Liver (tissue), 3 donors: ENCODE measurements around the gene BCAR3.

ENCODE experiments used
- FOXA2 ChIP-seq: IDR thresholded peaks from 2 replicates; pipeline ENCODE4 v1.6.1; 2016; ENCODE audit warnings: antibody characterized with exemption
- GABPA ChIP-seq, 2 donors: IDR thresholded peaks in 1 of 2; conservative IDR thresholded peaks in 1 of 2; 2 replicates each; pipeline ENCODE4 v1.6.1; 2016; ENCODE audit warnings: antibody characterized with exemption in 2 of 2, mild to moderate bottlenecking in 1 of 2, moderate library complexity in 1 of 2
- HNF4G ChIP-seq: IDR thresholded peaks from 2 replicates; pipeline ENCODE4 v1.6.1; 2016; ENCODE audit warnings: antibody characterized with exemption
- RAD21 ChIP-seq, 2 donors: IDR thresholded peaks; 2 replicates each; pipeline ENCODE4 v1.6.1; 2016; ENCODE audit warnings: antibody characterized with exemption in 2 of 2, mild to moderate bottlenecking in 2 of 2
- SP1 ChIP-seq: IDR thresholded peaks from 2 replicates; pipeline ENCODE4 v1.6.1; 2018; ENCODE audit warnings: antibody characterized with exemption, mild to moderate bottlenecking
- TAF1 ChIP-seq: conservative IDR thresholded peaks from 2 replicates; pipeline ENCODE4 v1.6.1; 2016; ENCODE audit warnings: antibody characterized with exemption, mild to moderate bottlenecking
- TF ChIP-seq, protein P1 (sequence below): fragments of 150-350 bp; IDR thresholded peaks from 2 replicates; pipeline ENCODE4 v1.5.1; 2017; ENCODE audit warnings: improper control_type of control experiment, low read depth, low read length; ENCODE audit not compliant: missing input control
- TF ChIP-seq, protein P2 (sequence below): IDR thresholded peaks from 2 replicates; pipeline ENCODE4 v1.6.1; 2016; ENCODE audit warnings: antibody characterized with exemption, mild to moderate bottlenecking
- TF ChIP-seq, protein P3 (sequence below): IDR thresholded peaks from 2 replicates; pipeline ENCODE4 v1.6.1; 2016; ENCODE audit warnings: antibody characterized with exemption
- donor health status: healthy.
- donor health status: healthy.

GRCh38 chr1:93704052-93704451, 22.4 kb upstream of the BCAR3 start:
- TF ChIP-seq, protein P1, sequence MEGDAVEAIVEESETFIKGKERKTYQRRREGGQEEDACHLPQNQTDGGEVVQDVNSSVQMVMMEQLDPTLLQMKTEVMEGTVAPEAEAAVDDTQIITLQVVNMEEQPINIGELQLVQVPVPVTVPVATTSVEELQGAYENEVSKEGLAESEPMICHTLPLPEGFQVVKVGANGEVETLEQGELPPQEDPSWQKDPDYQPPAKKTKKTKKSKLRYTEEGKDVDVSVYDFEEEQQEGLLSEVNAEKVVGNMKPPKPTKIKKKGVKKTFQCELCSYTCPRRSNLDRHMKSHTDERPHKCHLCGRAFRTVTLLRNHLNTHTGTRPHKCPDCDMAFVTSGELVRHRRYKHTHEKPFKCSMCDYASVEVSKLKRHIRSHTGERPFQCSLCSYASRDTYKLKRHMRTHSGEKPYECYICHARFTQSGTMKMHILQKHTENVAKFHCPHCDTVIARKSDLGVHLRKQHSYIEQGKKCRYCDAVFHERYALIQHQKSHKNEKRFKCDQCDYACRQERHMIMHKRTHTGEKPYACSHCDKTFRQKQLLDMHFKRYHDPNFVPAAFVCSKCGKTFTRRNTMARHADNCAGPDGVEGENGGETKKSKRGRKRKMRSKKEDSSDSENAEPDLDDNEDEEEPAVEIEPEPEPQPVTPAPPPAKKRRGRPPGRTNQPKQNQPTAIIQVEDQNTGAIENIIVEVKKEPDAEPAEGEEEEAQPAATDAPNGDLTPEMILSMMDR, result no peak
- TF ChIP-seq TAF1 (no peak), SP1 (peak; percentile 77), GABPA (IDR thresholded peaks at IDR 0.05 in 1 of 2, conservative IDR thresholded peaks at IDR 0.05 in 1 of 2) (no peak), FOXA2 (no peak), RAD21 (IDR thresholded peaks at IDR 0.05) (no peak), HNF4G (no peak)
- TF ChIP-seq, protein P2, sequence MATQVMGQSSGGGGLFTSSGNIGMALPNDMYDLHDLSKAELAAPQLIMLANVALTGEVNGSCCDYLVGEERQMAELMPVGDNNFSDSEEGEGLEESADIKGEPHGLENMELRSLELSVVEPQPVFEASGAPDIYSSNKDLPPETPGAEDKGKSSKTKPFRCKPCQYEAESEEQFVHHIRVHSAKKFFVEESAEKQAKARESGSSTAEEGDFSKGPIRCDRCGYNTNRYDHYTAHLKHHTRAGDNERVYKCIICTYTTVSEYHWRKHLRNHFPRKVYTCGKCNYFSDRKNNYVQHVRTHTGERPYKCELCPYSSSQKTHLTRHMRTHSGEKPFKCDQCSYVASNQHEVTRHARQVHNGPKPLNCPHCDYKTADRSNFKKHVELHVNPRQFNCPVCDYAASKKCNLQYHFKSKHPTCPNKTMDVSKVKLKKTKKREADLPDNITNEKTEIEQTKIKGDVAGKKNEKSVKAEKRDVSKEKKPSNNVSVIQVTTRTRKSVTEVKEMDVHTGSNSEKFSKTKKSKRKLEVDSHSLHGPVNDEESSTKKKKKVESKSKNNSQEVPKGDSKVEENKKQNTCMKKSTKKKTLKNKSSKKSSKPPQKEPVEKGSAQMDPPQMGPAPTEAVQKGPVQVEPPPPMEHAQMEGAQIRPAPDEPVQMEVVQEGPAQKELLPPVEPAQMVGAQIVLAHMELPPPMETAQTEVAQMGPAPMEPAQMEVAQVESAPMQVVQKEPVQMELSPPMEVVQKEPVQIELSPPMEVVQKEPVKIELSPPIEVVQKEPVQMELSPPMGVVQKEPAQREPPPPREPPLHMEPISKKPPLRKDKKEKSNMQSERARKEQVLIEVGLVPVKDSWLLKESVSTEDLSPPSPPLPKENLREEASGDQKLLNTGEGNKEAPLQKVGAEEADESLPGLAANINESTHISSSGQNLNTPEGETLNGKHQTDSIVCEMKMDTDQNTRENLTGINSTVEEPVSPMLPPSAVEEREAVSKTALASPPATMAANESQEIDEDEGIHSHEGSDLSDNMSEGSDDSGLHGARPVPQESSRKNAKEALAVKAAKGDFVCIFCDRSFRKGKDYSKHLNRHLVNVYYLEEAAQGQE, result no peak
- TF ChIP-seq, protein P3, sequence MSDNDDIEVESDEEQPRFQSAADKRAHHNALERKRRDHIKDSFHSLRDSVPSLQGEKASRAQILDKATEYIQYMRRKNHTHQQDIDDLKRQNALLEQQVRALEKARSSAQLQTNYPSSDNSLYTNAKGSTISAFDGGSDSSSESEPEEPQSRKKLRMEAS, result no peak
